OCI-LY1 (cell line): Measurements from ENCODE around the gene MRTFA.

Experiments used
- H2AFZ ChIP-seq: fragments of 200-600 bp; sonication (generic), shearing (Covaris generic); 2 replicates; pipeline ENCODE4 v1.6.0; 2014; ENCODE audit warnings: antibody characterized with exemption, mild to moderate bottlenecking, low read length
- H3F3A ChIP-seq: fragments of 200-600 bp; sonication (generic), shearing (Covaris generic); 2 replicates; pipeline ENCODE4 v1.6.0; 2014; ENCODE audit warnings: mild to moderate bottlenecking, antibody characterized with exemption, low read length, moderate library complexity; ENCODE audit not compliant: insufficient read depth
- H3K27ac ChIP-seq: fragments of 200-600 bp; sonication (generic); 2 replicates; pipeline ENCODE4 v1.5.1; 2014; ENCODE audit warnings: low read length, mixed run types, mild to moderate bottlenecking, low read depth; ENCODE audit not compliant: poor library complexity, severe bottlenecking
- H3K27me3 ChIP-seq: fragments of 200-600 bp; sonication (generic); 2 replicates; pipeline ENCODE4 v1.6.0; 2014; ENCODE audit warnings: antibody characterized with exemption, mild to moderate bottlenecking, low read length, moderate library complexity; ENCODE audit not compliant: insufficient read depth
- H3K36me3 ChIP-seq: fragments of 200-600 bp; sonication (generic); 2 replicates; pipeline ENCODE4 v1.6.1; 2014; ENCODE audit warnings: mild to moderate bottlenecking, antibody characterized with exemption, low read length, moderate library complexity, mixed read lengths; ENCODE audit not compliant: insufficient read depth
- H3K4me1 ChIP-seq: fragments of 200-600 bp; sonication (generic); 2 replicates; pipeline ENCODE4 v1.5.1; 2014; ENCODE audit warnings: mild to moderate bottlenecking, low read length, moderate library complexity; ENCODE audit not compliant: insufficient read depth, severe bottlenecking
- H3K4me2 ChIP-seq: fragments of 200-600 bp; sonication (generic), shearing (Covaris generic); 2 replicates; pipeline ENCODE4 v1.6.1; 2014; ENCODE audit warnings: low read length
- H3K4me3 ChIP-seq: fragments of 200-600 bp; sonication (generic); 2 replicates; pipeline ENCODE4 v1.5.1; 2014; ENCODE audit warnings: low read length, low read depth, mild to moderate bottlenecking, mixed read lengths; ENCODE audit not compliant: poor library complexity, severe bottlenecking
- H3K79me2 ChIP-seq: fragments of 200-600 bp; shearing (Covaris generic); 2 replicates; pipeline ENCODE4 v1.6.1; 2016; ENCODE audit warnings: mixed run types, low read length, mixed read lengths; ENCODE audit not compliant: insufficient read depth
- H3K9ac ChIP-seq: fragments of 200-600 bp; sonication (generic), shearing (Covaris generic); 2 replicates; pipeline ENCODE4 v1.6.1; 2014; ENCODE audit warnings: mild to moderate bottlenecking, low read length, mixed read lengths
- H3K9me2 ChIP-seq: fragments of 200-600 bp; sonication (generic), shearing (Covaris generic); 2 replicates; pipeline ENCODE4 v1.6.1; 2014; ENCODE audit warnings: low read depth, mild to moderate bottlenecking, low read length, mixed read lengths
- H3K9me3 ChIP-seq: fragments of 200-600 bp; shearing (Covaris generic); 2 replicates; pipeline ENCODE4 v1.6.1; 2014; ENCODE audit warnings: low read length, mixed read lengths
- H4K20me1 ChIP-seq: fragments of 200-600 bp; sonication (generic), shearing (Covaris generic); 2 replicates; pipeline ENCODE4 v1.6.0; 2016; ENCODE audit warnings: mild to moderate bottlenecking, low read length; ENCODE audit not compliant: insufficient read depth
- EZH2 ChIP-seq: fragments of 200-600 bp; sonication (generic), shearing (Covaris generic); IDR thresholded peaks from 2 replicates; pipeline ENCODE4 v1.8.0; 2017; ENCODE audit warnings: borderline replicate concordance, mixed run types, mild to moderate bottlenecking, antibody characterized with exemption, low read length, moderate library complexity, mixed read lengths
- TF ChIP-seq, protein P1 (sequence below): fragments of 200-600 bp; sonication (generic), shearing (Covaris generic); IDR thresholded peaks from 2 replicates; pipeline ENCODE4 v1.5.1; 2017; ENCODE audit warnings: mild to moderate bottlenecking, antibody characterized with exemption, low read length, moderate library complexity, mixed read lengths

The MRTFA gene

DNA sequence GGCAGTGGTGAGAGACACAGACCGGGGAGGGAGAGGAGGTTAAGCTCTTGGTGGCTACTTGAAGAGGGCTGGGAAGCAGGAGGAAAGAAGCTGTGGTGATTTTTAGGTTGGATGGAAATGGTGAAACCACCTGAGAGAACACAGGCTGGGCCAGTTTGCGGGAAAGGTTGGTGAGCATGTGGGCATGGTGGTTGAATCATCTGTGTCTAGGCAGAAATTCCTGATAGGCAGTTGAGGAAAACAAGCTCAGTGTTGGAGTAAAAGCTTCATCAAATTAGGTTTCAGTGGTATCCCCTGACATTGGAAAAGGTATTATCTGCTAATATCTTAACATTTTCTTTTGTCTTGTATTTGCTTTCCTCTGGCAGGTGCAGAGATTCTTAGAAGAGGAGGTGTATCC, 270.5 kb downstream of the MRTFA start:
- TF ChIP-seq, protein P1, sequence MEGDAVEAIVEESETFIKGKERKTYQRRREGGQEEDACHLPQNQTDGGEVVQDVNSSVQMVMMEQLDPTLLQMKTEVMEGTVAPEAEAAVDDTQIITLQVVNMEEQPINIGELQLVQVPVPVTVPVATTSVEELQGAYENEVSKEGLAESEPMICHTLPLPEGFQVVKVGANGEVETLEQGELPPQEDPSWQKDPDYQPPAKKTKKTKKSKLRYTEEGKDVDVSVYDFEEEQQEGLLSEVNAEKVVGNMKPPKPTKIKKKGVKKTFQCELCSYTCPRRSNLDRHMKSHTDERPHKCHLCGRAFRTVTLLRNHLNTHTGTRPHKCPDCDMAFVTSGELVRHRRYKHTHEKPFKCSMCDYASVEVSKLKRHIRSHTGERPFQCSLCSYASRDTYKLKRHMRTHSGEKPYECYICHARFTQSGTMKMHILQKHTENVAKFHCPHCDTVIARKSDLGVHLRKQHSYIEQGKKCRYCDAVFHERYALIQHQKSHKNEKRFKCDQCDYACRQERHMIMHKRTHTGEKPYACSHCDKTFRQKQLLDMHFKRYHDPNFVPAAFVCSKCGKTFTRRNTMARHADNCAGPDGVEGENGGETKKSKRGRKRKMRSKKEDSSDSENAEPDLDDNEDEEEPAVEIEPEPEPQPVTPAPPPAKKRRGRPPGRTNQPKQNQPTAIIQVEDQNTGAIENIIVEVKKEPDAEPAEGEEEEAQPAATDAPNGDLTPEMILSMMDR: no peak
- TF ChIP-seq EZH2: no peak
- Histone ChIP-seq H3K9ac (no peak overlapping the region), H3K27me3 (no peaks in the 10 kb centered on the region), H3K36me3 (peaks cover 82% of the 10 kb centered on the region), H3K4me3 (no peak overlapping the region), H3F3A (peaks cover 6% of the 10 kb centered on the region), H3K9me3 (no peaks in the 10 kb centered on the region), H3K4me2 (no peak overlapping the region), H2AFZ (no peak overlapping the region), H4K20me1 (no peaks in the 10 kb centered on the region), H3K9me2 (no peaks in the 10 kb centered on the region), H3K4me1 (no peaks in the 10 kb centered on the region), H3K27ac (no peak overlapping the region), H3K79me2 (peaks cover 2% of the 10 kb centered on the region; the same call in 1 of the 2 replicates)

DNA sequence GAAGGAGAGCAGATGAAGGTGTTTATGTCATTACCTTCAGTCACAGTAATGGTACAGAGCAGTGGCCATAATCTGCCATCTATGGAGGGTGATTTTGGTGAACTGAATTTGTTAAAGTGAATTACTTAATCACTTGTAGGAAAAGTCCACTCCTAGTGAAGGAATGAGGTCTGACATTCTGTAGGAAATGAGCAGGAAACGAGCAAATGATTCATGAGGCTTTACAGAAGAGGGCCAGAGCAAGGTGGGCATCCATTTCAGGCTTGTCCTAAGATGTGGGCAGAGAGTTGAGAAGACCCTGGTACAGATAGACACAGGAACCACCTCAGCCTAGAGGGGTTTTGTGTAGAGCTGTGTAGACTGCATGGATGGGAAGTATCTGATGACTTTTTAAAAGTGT, 272.1 kb downstream of the MRTFA start:
- Histone ChIP-seq H3K27ac (no peak overlapping the region), H3K79me2 (no peaks in the 10 kb centered on the region), H3K4me2 (no peak overlapping the region), H3K27me3 (no peaks in the 10 kb centered on the region), H3K9ac (no peak overlapping the region), H2AFZ (no peak overlapping the region), H3F3A (0 out of 2 replicates have a peak, but pooled peaks cover 3% of the 10 kb centered on the region), H3K9me2 (no peaks in the 10 kb centered on the region), H3K36me3 (peaks cover 94% of the 10 kb centered on the region), H3K4me3 (no peak overlapping the region), H3K9me3 (no peaks in the 10 kb centered on the region), H4K20me1 (no peaks in the 10 kb centered on the region), H3K4me1 (no peaks in the 10 kb centered on the region)
- TF ChIP-seq, protein P1: no peak
- no peak for TF ChIP-seq EZH2

DNA sequence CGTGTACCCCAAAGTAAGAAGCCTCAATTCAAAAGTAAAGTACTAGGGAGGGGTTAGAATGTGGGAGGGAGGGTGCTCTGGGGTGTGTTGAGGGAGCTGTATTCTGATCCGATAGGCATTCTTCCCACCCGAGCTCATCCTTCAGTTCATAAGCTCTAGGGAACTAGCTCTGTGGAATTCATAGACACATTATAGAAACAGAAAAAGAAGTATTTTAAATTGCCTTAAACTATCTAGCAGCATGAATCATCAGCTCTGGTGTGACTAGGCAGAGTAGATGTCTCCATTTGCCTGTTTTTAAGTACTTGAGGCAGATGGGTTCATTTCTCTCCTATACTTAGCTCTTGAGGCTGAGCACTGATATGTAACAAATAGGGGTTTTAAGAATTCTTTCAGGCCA, 273.5 kb downstream of the MRTFA start:
- H3F3A ChIP-seq: 0 out of 2 replicates have a peak, but pooled peaks cover 3% of the 10 kb centered on the region
- no peak overlapping the region for H3K4me2 ChIP-seq
- H2AFZ ChIP-seq: no peak overlapping the region
- no peak overlapping the region for H3K27ac ChIP-seq
- no peak overlapping the region for H3K9ac ChIP-seq
- no peaks in the 10 kb centered on the region for H3K4me1 ChIP-seq
- H3K9me3 ChIP-seq: no peaks in the 10 kb centered on the region
- H3K9me2 ChIP-seq: no peaks in the 10 kb centered on the region
- peaks cover 100% of the 10 kb centered on the region for H3K36me3 ChIP-seq
- TF ChIP-seq EZH2: no peak
- TF ChIP-seq, protein P1: no peak
- no peaks in the 10 kb centered on the region for H3K79me2 ChIP-seq
- H4K20me1 ChIP-seq: no peaks in the 10 kb centered on the region
- H3K27me3 ChIP-seq: no peaks in the 10 kb centered on the region
- no peak overlapping the region for H3K4me3 ChIP-seq
